AG04449 (cell line): ENCODE data around the gene CCDC142.

Experiments used
- CTCF ChIA-PET: fragments of 350-600 bp; formaldehyde crosslinking; extraction: SDS; loops from one replicate; lab custom pipeline; 2021; ENCODE audit warnings: antibody characterized with exemption; lab: Yijun Ruan, JAX
- POLR2A ChIA-PET: fragments of 400-600, 350-600 bp; formaldehyde crosslinking; extraction: SDS; loops from one replicate; lab custom pipeline; 2020; ENCODE audit warnings: antibody characterized with exemption, inconsistent platforms; lab: Yijun Ruan, JAX
- DNase-seq: peaks from one replicate; pipeline ENCODE4 v3.0.0-alpha.2; 2010; ENCODE audit warnings: low read depth, low spot score
- H3K4me3 ChIP-seq: 2 replicates; pipeline ENCODE4 v1.5.1; 2011; ENCODE audit warnings: low read depth, mild to moderate bottlenecking, control low read depth, low read length
- TF ChIP-seq, protein P1 (sequence below): IDR thresholded peaks from one replicate; pipeline ENCODE4 v1.5.1; 2011; ENCODE audit warnings: mild to moderate bottlenecking, moderate library complexity, low read length, control low read depth, inconsistent platforms; ENCODE audit not compliant: insufficient read depth; ENCODE audit errors: missing control alignments

CCDC142 gene

GRCh38 chr2:74458132-74458937 lies 24.5 kb downstream of the CCDC142 start, which contains the start of gene WBP1:
Gene WBP1 (plus strand): TSS chr2:74458438. CDS start chr2:74458603, 165 bp downstream.
- POLR2A ChIA-PET = interaction anchor here (0.6 to 3.3 kb wide), 10 partner anchors 10 to 130 kb away, joined by 3 to 12 read pairs (median 6); partner anchors contain the start of gene MRPL53
- CTCF ChIA-PET = interaction anchor here (0.6 to 3.8 kb wide), 6 partner anchors 22 to 244 kb away, joined by 3 to 25 read pairs (median 4); partner anchors contain the start of genes CCDC142, TTC31 and WDR54
- TF ChIP-seq, protein P1, sequence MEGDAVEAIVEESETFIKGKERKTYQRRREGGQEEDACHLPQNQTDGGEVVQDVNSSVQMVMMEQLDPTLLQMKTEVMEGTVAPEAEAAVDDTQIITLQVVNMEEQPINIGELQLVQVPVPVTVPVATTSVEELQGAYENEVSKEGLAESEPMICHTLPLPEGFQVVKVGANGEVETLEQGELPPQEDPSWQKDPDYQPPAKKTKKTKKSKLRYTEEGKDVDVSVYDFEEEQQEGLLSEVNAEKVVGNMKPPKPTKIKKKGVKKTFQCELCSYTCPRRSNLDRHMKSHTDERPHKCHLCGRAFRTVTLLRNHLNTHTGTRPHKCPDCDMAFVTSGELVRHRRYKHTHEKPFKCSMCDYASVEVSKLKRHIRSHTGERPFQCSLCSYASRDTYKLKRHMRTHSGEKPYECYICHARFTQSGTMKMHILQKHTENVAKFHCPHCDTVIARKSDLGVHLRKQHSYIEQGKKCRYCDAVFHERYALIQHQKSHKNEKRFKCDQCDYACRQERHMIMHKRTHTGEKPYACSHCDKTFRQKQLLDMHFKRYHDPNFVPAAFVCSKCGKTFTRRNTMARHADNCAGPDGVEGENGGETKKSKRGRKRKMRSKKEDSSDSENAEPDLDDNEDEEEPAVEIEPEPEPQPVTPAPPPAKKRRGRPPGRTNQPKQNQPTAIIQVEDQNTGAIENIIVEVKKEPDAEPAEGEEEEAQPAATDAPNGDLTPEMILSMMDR = no peak

DNA sequence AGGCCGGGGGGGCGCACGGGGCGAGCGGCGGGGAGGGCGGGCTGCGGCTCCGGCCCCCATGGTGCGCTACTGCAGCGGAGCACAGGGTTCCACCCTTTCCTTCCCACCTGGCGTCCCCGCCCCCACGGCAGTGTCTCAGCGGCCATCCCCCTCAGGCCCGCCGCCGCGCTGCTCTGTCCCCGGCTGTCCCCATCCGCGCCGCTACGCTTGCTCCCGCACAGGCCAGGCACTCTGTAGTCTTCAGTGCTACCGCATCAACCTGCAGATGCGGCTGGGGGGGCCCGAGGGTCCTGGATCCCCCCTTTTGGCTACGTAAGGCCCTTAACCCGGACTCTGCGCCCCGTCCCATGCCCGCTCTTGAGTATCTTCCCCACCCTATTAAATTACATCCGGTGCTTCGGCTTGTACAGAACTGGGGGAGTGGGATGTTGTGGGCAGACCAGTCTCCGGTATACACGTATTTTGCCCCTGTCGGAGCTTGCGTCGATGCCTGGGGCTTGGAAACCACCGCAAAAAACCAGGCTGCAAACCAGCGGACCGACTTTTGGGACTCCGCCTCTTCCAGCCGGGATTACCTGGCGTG lies 25.2 kb downstream of the CCDC142 start:
- TF ChIP-seq, protein P1 = no peak
- H3K4me3 ChIP-seq = peak overlapping the region; percentile 74
- DNase-seq = no peak
- ChIA-PET CTCF (interaction anchor here (0.6 to 3.8 kb wide), 2 partner anchors 130 to 243 kb away, joined by 3 to 25 read pairs; no protein-coding TSS in a partner anchor), POLR2A (interaction anchor here (0.6 to 3.3 kb wide), 9 partner anchors 10 to 129 kb away, joined by 3 to 12 read pairs (median 8); partner anchors contain the start of gene MRPL53)

More at GRCh38 chr2:74458132-74458937, 24.5 kb downstream of the CCDC142 start, which contains the start of gene WBP1:
- DNase-seq = peak; percentile 100
- peak within 1 kb of the TSS; percentile 74 for H3K4me3 ChIP-seq

DNA sequence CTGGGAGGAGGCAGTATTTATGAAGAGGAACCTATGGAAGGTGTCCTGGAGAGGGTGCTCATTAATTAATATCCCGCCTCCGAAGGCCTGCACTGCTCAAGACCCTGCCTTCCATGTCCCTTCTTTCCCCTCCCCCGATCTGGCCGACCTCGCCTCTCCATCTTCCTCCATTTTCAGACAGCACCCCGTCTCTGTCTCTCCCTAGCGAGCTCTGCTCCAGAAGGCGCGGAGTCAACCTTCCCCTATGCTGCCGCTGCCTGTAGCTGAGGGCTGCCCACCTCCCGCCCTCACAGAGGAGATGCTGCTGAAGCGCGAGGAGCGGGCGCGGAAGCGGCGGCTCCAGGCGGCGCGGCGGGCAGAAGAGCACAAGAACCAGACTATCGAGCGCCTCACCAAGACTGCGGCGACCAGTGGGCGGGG lies 25.7 kb downstream of the CCDC142 start:
- peak overlapping the region; percentile 74 for H3K4me3 ChIP-seq
- ChIA-PET CTCF (interaction anchor here (0.9 to 3.8 kb wide), 7 partner anchors 17 to 131 kb away, joined by 3 to 25 read pairs (median 5); partner anchors contain the start of genes CCDC142, PCGF1 and TTC31), POLR2A (interaction anchor here (3.3 kb wide), 1 partner anchor 25 kb away, joined by 10 read pairs; no protein-coding TSS in a partner anchor)
- no peak for DNase-seq
- TF ChIP-seq, protein P1 = no peak

GRCh38 chr2:74454654-74455511 lies 27.9 kb downstream of the CCDC142 start, which contains the start of gene INO80B:
Gene INO80B (plus strand): TSS chr2:74455087. CDS start chr2:74455117, 30 bp downstream.
- peak within 1 kb of the TSS; percentile 76 for H3K4me3 ChIP-seq
- peak; percentile 88 for DNase-seq
- CTCF ChIA-PET = interaction anchor here (0.8 to 2.5 kb wide), 6 partner anchors 10 to 134 kb away, joined by 3 to 12 read pairs (median 5); partner anchors contain the start of genes CCDC142 and TTC31
- POLR2A ChIA-PET = interaction anchor here (0.7 to 1.3 kb wide), 5 partner anchors 15 to 75 kb away, joined by 3 to 5 read pairs (median 4); partner anchors contain the start of genes AUP1, CCDC142 and HTRA2
- TF ChIP-seq, protein P1 = no peak

GRCh38 chr2:74450570-74451190 lies 32.1 kb downstream of the CCDC142 start:
- TF ChIP-seq, protein P1 = no peak
- ChIA-PET POLR2A (no interaction called here), CTCF (no interaction called here)
- no peak overlapping the region for H3K4me3 ChIP-seq
- no peak for DNase-seq
